Measurements from ENCODE around the gene DYDC2.
"Not testable (repeated sequence)": the region's sequence is repeated elsewhere in the genome, so short reads cannot be mapped to it uniquely, and the experiment has no call there.

DNA sequence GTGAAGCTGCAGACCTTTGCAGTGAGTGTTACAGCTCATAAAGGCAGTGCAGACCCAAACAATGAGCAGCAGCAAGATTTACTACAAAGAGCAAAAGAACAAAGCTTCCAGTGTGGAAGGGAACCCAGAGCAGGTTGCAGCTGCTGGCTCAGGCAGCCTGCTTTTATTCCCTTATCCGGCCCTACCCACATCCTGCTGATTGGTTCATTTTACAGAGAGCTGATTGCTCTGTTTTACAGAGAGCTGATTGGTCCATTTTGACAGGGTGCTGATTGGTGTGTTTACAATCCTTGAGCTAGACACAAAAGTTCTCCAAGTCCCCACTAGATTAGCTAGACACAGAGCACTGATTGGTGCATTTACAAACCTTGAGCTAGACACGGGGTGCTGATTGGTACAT lies 2.3 kb downstream of the DYDC2 start:
- TF ChIP-seq EZH2 (IDR thresholded peaks at IDR 0.05; ENCODE audit: low read length) = not testable (repeated sequence)
- TF ChIP-seq, protein P1, sequence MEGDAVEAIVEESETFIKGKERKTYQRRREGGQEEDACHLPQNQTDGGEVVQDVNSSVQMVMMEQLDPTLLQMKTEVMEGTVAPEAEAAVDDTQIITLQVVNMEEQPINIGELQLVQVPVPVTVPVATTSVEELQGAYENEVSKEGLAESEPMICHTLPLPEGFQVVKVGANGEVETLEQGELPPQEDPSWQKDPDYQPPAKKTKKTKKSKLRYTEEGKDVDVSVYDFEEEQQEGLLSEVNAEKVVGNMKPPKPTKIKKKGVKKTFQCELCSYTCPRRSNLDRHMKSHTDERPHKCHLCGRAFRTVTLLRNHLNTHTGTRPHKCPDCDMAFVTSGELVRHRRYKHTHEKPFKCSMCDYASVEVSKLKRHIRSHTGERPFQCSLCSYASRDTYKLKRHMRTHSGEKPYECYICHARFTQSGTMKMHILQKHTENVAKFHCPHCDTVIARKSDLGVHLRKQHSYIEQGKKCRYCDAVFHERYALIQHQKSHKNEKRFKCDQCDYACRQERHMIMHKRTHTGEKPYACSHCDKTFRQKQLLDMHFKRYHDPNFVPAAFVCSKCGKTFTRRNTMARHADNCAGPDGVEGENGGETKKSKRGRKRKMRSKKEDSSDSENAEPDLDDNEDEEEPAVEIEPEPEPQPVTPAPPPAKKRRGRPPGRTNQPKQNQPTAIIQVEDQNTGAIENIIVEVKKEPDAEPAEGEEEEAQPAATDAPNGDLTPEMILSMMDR (optimal IDR thresholded peaks at IDR 0.05 in 1 of 3, IDR thresholded peaks at IDR 0.05 in 1 of 3, conservative IDR thresholded peaks at IDR 0.05 in 1 of 3; ENCODE audit: extremely low read depth in 1 of 3, insufficient read depth in 2 of 3, low read length in 3 of 3) = not testable (repeated sequence)

Measured in keratinocyte (primary cell).